SK-N-SH (cell line): ENCODE measurements around the gene RPL13.

ENCODE experiments used
- CTCF ChIP-seq: fragments of 200-600 bp; sonication (generic); IDR thresholded peaks from 2 replicates; pipeline ENCODE4 v1.6.1; 2017; ENCODE audit warnings: antibody characterized with exemption, mild to moderate bottlenecking, moderate library complexity
- EZH2phosphoT487 ChIP-seq: fragments of 200-600 bp; sonication (generic); IDR thresholded peaks from 2 replicates; pipeline ENCODE4 v1.6.1; 2017; ENCODE audit warnings: low read depth, mixed run types, mild to moderate bottlenecking, antibody characterized with exemption, moderate library complexity, borderline replicate concordance
- SIN3A ChIP-seq: IDR thresholded peaks from 2 replicates; pipeline ENCODE4 v1.6.1; 2012; ENCODE audit warnings: low read depth, mild to moderate bottlenecking, low read length, moderate library complexity, borderline replicate concordance
- TAF1 ChIP-seq: IDR thresholded peaks from 2 replicates; pipeline ENCODE4 v1.6.1; 2012; ENCODE audit warnings: low read depth, mild to moderate bottlenecking, low read length, moderate library complexity, borderline replicate concordance

DNA sequence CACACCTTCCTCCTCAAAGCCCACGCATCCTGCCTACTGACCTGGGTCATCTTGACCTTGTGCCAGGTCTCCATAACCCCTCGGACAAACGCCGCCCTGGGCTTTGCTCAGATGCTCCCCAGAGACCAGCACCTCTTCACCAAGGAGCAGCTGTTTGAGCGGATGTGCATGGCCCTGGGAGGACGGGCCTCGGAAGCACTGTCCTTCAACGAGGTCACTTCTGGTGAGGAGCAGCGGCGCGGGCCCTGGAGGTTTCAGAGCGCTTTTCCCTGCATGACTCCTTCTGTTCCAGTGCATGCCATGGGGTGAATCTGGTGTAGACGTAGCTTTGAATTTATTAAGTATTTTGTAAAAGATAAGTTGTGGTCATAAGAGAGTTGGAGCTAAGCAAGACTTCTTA, 7.6 kb upstream of the RPL13 start:
- TF ChIP-seq CTCF (no peak), EZH2phosphoT487 (no peak), SIN3A (no peak), TAF1 (no peak)
